Endometrial microvascular endothelial cells (primary cell): Measurements from ENCODE around the gene NCCRP1. TPM values are rescaled to one million over a fixed set of nuclear protein-coding genes. Genes with fewer than 3 reads are reported as not detected.

ENCODE experiments used
- total RNA-seq: library from RNA; depleted of rRNA; stranded (reverse); fragments of >200 nt; gene quantifications from one replicate; pipeline ENCODE4 v1.2.3, GENCODE V29; 2015; ENCODE audit errors: inconsistent ontology term

The NCCRP1 gene
- total RNA-seq, 1 donor from 2014 or later: not detected

Other genes with a start within 250 kb of the NCCRP1 start
- gene FBXO17, start 221.2 kb upstream of the NCCRP1 start, total RNA-seq: 30.0 TPM
- 8.7 TPM for gene FBXO27, start 164.4 kb upstream of the NCCRP1 start, total RNA-seq
- gene ACP7, start 112.6 kb upstream of the NCCRP1 start, total RNA-seq: not detected
- gene PAK4, start 71.2 kb upstream of the NCCRP1 start, total RNA-seq: 17.9 TPM
- not detected for gene SYCN, start 7.3 kb downstream of the NCCRP1 start, total RNA-seq
- not detected for gene IFNL3, start 48.0 kb downstream of the NCCRP1 start, total RNA-seq
- gene IFNL4, start 51.9 kb downstream of the NCCRP1 start, total RNA-seq: not detected
- gene IFNL2, start 71.4 kb downstream of the NCCRP1 start, total RNA-seq: not detected
- gene IFNL1, start 99.4 kb downstream of the NCCRP1 start, total RNA-seq: not detected
- 0.74 TPM for gene LRFN1, start 123.9 kb downstream of the NCCRP1 start, total RNA-seq
- 68.0 TPM for gene GMFG, start 139.1 kb downstream of the NCCRP1 start, total RNA-seq
- 87.2 TPM for gene SAMD4B, start 145.5 kb downstream of the NCCRP1 start, total RNA-seq
- gene PAF1, start 194.1 kb downstream of the NCCRP1 start, total RNA-seq: 48.7 TPM
- 23.0 TPM for gene MED29, start 194.4 kb downstream of the NCCRP1 start, total RNA-seq
- gene ZFP36, start 209.9 kb downstream of the NCCRP1 start, total RNA-seq: 2.8 TPM
- gene PLEKHG2, start 215.7 kb downstream of the NCCRP1 start, total RNA-seq: 12.8 TPM
- 1,019 TPM for gene RPS16, start 239.0 kb downstream of the NCCRP1 start, total RNA-seq
- gene SUPT5H, start 248.6 kb downstream of the NCCRP1 start, total RNA-seq: 64.7 TPM